HepG2 (cell line): Measurements from ENCODE around the gene BOD1.

Experiments used
- SMC3 ChIP-seq: IDR thresholded peaks from 2 replicates; pipeline ENCODE4 v1.6.1; 2011; ENCODE audit warnings: low read length, improper control_type of control experiment
- ZNF572 ChIP-seq: sonication (generic); formaldehyde crosslinking; IDR thresholded peaks from 2 replicates; pipeline ENCODE4 v1.5.1; 2020; ENCODE audit warnings: mild to moderate bottlenecking, missing genetic modification reagents
- TF ChIP-seq, protein P1 (sequence below): sonication (generic); formaldehyde crosslinking; IDR thresholded peaks from 2 replicates; pipeline ENCODE4 v1.4.0; 2020; ENCODE audit warnings: missing genetic modification reagents

DNA sequence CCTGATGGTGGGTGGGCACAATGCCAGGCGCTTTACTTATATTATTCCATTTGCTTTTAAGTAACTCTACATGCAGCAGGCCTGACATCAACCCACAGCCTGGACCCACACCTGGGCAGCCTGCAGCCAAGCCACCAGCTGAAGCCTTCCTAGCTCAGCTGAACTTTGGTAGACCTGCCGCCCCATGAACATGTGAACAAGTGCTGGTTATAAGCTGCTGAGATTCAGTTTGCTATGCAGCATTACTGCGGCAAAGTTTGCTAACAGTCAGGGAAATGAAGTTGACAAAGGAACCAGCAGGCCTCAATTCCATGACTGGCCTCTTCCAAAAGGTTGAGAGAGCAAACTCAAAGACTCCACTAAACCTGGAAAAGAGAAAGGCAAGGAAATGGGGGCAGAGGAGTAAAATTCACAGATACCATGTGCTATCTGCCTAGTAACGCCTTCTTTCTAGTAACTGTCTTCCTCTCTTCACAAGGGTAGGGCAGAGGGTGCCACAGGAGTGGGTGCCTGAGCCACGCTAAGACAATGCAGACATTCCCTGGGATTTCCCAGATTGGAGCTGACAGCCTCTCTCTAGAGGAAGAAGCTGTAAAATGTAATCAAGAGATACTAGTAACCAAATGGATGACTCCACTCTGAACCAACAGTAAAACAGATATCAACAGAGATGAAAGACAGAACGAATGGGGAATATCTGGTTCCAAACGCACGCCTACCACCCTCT is 2.9 kb downstream of the BOD1 start:
- TF ChIP-seq SMC3, result no peak
- TF ChIP-seq, protein P1, sequence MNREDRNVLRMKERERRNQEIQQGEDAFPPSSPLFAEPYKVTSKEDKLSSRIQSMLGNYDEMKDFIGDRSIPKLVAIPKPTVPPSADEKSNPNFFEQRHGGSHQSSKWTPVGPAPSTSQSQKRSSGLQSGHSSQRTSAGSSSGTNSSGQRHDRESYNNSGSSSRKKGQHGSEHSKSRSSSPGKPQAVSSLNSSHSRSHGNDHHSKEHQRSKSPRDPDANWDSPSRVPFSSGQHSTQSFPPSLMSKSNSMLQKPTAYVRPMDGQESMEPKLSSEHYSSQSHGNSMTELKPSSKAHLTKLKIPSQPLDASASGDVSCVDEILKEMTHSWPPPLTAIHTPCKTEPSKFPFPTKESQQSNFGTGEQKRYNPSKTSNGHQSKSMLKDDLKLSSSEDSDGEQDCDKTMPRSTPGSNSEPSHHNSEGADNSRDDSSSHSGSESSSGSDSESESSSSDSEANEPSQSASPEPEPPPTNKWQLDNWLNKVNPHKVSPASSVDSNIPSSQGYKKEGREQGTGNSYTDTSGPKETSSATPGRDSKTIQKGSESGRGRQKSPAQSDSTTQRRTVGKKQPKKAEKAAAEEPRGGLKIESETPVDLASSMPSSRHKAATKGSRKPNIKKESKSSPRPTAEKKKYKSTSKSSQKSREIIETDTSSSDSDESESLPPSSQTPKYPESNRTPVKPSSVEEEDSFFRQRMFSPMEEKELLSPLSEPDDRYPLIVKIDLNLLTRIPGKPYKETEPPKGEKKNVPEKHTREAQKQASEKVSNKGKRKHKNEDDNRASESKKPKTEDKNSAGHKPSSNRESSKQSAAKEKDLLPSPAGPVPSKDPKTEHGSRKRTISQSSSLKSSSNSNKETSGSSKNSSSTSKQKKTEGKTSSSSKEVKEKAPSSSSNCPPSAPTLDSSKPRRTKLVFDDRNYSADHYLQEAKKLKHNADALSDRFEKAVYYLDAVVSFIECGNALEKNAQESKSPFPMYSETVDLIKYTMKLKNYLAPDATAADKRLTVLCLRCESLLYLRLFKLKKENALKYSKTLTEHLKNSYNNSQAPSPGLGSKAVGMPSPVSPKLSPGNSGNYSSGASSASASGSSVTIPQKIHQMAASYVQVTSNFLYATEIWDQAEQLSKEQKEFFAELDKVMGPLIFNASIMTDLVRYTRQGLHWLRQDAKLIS (CRISPR knock-in tag), result no peak
- TF ChIP-seq ZNF572, result no peak
